Activated T-cell treated with anti-CD3 and anti-CD28 coated beads for 48 hours (primary cell): Measurements from ENCODE around the gene GPN1.
A peak's percentile ranks its signal among the peaks of the same experiment; 100 is the strongest.
"Not testable (repeated sequence)": the region's sequence is repeated elsewhere in the genome, so short reads cannot be mapped to it uniquely, and the experiment has no call there.

Source experiments
- DNase-seq: peaks from one replicate; pipeline ENCODE4 v3.0.0-alpha.2; 2020; ENCODE audit warnings: low read depth

The GPN1 gene

DNA sequence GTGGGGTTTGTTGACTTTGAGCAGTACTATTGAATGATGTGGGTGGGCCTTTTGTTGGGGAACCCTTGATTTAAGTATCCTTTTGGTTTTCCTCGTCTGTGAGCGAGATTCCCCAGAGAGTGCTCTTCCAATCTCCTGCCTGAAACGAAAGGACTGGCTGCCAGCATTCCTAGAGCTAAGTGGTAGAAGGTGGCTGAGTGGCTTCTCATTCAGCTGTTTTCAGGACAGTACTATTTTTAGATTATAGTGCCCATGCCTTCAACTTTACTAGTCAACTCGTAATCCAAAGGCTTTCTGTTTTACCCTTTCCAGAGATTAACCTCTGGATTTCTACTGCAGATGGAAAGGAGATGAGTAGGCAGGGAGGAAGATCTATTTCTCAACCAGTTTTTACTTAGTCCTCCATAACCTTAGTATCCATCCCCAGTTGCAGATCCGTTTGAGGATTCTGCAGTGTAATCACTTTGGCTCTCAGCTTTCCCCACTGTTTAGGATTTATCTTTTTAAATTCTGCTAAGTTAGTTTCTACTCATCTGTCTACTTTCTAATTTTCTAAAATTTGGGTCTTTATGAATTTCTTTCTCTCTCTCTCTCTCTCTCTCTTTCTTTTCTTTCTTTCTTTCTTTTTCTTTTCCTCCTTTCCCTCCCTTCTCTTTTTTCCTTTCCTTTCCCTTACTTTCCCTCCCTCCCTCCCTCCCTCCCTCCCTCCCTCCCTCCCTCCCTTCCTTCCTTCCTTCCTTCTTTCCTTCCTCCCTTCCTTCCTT is 44.1 kb downstream of the GPN1 start:
- no peak for DNase-seq

DNA sequence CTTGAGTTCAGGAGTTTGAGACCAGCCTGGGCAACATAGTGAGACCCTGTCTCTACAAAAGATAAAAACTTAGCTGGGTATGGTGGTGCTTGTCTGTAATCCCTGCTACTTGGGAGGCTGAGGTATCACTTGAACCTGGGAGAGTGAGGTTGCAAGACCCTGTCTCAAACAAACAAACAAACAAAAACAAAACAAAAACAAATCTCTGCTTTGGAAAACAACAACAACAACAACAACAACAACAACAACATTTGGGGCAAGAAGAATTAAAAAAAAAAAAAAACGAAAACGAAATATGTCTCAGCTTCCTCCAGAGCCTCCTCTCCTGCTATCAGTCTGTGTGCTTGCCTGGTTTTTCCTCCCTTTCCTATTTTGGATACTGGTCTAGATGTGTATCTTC is 51.7 kb downstream of the GPN1 start:
- no peak for DNase-seq

DNA sequence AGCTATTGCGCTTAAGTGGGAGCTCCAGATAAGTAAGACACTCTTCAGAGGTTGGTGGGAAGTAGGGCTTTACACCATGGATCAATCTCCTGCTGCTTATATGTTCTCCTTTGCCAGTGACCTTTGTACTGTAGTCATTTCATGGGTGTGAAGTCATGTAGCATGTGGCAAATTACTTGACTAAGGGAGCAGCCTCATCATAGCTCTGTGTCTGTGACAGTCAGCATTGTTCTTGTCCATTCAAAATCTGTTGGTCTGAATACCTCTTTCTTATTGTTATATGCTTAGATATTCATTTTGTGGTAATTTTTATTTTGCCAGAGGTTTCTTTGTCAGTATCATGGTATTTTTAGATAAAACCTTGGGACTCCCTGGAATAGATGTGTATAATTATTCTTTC is 53.0 kb downstream of the GPN1 start:
- no peak for DNase-seq

DNA sequence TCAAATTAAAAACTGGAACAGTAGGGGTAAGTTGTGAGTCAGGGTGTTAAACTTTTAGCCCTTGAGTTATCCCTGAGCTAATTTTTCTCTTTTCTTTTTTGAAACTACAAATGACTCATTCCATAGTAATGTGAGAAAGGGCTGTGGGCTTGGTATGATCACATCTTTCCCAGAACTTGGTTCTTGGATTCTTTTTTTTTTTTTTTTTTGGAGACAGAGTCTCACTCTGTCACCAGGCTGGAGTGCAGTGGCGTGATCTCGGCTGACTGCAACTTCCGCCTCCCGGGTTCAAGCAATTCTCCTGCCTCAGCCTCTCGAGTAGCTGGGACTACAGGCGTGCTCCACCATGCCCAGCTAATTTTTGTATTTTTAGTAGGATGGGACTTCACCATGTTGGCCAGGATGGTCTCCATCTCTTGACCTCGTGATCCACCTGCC is 53.5 kb downstream of the GPN1 start:
- DNase-seq = not testable (repeated sequence)

DNA sequence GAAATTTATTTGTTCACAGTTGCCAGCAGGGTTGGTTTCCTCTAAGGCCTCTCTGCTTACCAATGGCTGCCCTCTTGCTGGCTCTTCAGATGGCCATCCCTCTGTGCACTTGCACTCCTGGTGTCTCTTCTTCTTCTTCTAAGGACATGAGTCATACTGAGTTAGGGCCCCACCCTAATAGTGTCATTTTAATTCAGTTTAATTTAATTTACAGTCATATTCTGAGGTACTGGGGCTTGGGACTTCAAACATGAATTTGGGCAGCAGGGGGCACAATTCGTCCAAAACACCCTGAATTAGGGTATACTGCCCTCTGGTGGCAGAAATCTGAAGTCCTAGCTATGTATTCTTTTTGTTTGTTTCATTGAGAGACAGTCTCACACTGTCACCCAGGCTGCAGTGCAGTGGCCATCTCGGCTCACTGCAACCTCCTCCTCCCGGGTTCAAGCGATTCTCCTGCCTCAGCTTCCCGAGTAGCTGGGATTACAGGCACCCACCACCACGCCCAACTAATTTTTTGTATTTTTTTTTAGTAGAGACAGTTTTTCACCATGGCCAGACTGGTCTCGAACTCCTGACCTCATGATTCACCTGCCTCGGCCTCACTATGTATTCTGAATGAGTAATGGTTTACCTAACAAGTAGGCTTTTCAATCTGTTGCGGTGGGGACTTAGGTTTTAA is 54.7 kb downstream of the GPN1 start:
- DNase-seq = peak; percentile 76

DNA sequence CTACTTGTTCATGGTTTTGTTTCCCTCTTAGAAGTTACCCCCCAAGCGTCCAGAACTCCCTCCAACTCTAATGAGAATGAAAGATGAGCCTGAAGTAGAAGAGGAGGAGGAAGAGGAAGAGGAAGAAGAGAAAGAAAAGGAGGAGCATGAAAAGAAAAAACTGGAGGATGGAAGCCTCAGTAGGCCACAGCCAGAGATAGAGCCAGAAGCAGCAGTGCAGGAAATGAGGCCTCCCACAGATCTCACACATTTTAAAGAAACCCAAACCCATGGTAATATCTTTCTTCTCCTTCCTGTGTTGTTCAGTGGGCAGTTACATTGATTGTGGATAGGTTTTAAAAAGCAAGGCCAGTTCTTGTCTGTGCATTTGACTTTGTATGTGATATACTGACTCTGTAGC is 56.2 kb downstream of the GPN1 start:
- not testable (repeated sequence) for DNase-seq

DNA sequence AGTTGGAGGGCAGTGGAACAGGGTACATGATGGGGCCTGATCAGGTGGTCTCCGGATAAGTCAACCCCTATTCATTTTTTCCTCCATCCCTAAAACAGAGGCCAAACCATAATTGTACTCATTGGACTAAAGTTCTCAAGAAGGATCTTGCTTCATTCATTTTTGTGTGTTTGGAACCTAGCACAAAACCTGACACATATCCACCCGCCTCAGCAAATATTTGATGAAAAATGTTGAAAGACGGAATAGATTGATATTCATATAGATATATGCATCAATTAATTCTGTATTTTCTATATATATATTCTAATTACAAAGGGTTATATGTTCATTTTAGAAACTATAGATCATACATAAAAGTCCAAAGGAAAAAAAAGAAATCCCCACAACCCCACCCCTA is 56.7 kb downstream of the GPN1 start:
- DNase-seq = no peak

DNA sequence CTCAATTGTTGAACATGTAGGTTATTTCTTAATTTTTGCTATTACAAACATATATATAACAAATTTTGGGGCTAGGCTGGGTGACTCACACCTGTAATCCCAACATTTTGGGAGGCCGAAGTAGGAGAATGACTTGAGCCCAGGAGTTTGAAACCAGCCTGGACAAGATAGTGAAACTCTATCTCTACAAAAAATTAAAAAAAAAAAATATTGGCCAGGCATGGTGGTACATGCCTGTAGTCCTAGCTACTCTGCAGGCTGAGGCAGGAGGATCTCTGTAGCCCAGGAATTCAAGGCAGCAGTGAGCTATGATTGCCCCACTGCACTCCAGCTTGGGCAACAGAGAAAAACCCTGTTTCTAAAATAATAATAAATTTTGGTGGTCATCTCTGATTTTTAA is 58.4 kb downstream of the GPN1 start:
- no peak for DNase-seq

DNA sequence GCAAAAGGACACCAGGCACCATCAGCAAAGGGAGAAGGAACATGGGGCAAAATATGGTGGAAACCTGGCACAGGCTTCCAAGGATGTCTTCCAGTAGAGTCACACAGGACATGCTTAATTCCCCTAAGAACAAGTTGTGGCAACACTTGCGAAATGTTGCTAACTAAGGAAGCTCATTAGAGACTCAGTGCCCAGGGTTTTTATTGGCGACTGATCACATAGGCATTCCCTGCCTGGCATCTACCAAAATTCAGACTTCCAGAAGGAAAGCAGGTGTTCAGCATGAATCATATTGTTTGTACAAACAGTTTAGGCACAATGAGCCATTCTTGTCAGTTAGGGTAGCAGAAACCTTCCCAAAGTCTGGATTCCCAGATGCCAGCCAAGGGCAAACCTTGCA is 60.6 kb downstream of the GPN1 start:
- no peak for DNase-seq

DNA sequence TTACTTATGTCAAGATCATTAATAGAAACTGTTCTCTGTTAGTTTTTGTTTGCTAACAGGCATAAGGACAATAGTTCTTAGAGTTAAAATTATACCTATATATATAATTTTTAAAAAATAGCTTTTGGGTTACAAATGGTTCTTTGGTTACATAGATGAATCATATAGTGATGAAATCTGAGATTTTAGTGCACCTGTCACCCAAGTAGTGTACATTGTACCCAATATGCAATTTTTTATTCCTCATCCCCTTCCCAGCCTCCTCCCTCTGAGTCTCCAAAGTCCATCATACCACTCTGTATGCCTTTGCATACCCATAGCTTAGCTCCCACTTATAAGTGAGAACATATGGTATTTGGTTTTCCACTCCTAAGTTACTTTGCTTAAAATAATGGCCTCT is 61.2 kb downstream of the GPN1 start:
- no peak for DNase-seq

DNA sequence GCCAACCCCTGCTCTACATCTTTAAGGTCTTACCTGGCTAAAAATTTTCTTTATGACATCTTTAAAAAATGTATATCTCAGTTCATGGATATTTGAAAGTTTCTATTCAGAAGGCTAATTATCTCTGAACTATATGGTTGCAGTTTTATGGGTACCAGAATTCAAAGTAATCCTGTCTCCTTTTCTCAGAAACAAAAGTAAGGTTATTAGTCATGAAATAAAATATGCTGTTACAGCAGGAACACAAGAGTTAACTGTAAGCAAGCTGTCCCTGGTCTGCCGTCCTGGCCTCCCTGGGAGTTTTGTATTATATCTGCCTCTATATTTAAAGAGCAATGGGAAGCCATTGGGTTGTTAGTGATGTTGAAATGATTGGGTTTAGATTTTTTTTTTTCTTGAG is 68.8 kb downstream of the GPN1 start:
- no peak for DNase-seq
